GM12891 (cell line): ENCODE measurements around the gene ROMO1.
"Not testable (repeated sequence)": the region's sequence is repeated elsewhere in the genome, so short reads cannot be mapped to it uniquely, and the experiment has no call there.

Experiments
- DNase-seq: peaks from one replicate; pipeline ENCODE4 v3.0.0; 2011; ENCODE audit warnings: low spot score; ENCODE audit not compliant: insufficient read length
- FAIRE-seq: peaks from 2 replicates; lab custom pipeline; 2011; peaks lifted over from hg19 to GRCh38; lab: Jason Lieb, UNC
- PAX5 ChIP-seq: IDR thresholded peaks from 2 replicates; pipeline ENCODE4 v1.6.1; 2011; ENCODE audit warnings: low read length, moderate library complexity, mild to moderate bottlenecking; ENCODE audit not compliant: insufficient read depth, severe bottlenecking
- POLR2A ChIP-seq: IDR thresholded peaks from 2 replicates; pipeline ENCODE4 v1.6.1; 2011; ENCODE audit warnings: low read depth, low read length, control low read depth
- POLR2AphosphoS5 ChIP-seq: IDR thresholded peaks from 2 replicates; pipeline ENCODE4 v1.6.1; 2011; ENCODE audit warnings: low read depth, low read length, control low read depth
- POU2F2 ChIP-seq: IDR thresholded peaks from 2 replicates; pipeline ENCODE4 v1.6.1; 2011; ENCODE audit warnings: low read depth, mild to moderate bottlenecking, control low read depth, low read length, moderate library complexity
- SPI1 ChIP-seq: IDR thresholded peaks from 2 replicates; pipeline ENCODE4 v1.6.1; 2011; ENCODE audit warnings: low read depth, low read length, control low read depth
- TAF1 ChIP-seq: IDR thresholded peaks from 2 replicates; pipeline ENCODE4 v1.6.1; 2011; ENCODE audit warnings: low read depth, low read length, control low read depth

ROMO1 gene

DNA sequence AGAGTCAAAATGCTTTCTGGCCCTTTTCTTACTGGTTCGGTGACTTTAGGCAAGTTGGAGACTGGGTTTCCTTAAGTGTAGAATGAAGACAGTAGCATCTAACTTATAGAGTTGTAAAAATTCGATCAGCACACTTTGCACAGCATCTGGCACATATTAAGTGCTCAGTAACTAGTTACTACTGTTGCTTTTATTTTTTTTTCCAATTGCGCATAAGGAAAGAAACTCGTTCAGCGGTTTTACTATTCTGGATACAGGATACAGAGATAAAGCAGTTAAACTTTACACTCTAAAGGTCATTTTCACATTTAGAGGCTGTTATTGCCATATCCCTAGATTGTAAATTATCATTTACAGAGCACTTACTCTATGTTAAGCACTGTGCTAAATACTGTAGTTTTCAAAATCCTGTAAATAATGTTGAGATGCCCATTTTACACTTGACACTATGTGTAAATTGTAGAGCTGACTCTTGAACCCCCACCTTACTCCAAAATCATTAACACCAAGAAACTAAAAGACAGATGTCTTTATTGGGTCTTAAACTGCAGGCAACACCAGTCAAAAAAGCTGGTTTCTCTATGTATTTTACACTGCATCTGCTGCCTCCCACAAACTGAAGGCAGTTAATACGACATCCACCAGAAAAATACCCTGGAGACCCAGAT is 886 bp downstream of the ROMO1 start:
- TF ChIP-seq TAF1 (no peak; the same call in 1 of the 2 replicates), POLR2A (no peak)
- DNase-seq, result no peak
- FAIRE-seq, result no peak

DNA sequence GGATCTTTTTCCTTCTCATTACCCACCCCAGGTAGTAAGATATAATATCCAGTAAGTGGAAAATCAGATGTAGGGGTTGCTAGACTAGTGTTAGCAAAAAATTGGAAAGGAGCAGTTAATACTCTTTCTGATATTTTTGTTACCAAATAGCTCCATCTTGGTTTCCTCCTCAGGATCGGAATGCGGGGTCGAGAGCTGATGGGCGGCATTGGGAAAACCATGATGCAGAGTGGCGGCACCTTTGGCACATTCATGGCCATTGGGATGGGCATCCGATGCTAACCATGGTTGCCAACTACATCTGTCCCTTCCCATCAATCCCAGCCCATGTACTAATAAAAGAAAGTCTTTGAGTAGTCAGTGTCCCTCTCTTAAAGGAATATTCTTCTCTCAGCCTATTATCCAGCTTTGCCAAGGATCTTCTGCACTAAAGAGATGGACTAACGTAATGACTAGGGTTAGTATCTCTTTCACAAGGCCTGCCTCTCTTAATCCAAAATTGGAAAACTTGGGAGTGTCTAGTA is 1.5 kb downstream of the ROMO1 start:
- DNase-seq (no peak), FAIRE-seq (no peak)
- TF ChIP-seq PAX5, result no peak
- TF ChIP-seq POLR2AphosphoS5, result no peak
- TF ChIP-seq TAF1, result no peak
- TF ChIP-seq POLR2A, result no peak
- no peak for TF ChIP-seq POU2F2
- TF ChIP-seq SPI1, result no peak

DNA sequence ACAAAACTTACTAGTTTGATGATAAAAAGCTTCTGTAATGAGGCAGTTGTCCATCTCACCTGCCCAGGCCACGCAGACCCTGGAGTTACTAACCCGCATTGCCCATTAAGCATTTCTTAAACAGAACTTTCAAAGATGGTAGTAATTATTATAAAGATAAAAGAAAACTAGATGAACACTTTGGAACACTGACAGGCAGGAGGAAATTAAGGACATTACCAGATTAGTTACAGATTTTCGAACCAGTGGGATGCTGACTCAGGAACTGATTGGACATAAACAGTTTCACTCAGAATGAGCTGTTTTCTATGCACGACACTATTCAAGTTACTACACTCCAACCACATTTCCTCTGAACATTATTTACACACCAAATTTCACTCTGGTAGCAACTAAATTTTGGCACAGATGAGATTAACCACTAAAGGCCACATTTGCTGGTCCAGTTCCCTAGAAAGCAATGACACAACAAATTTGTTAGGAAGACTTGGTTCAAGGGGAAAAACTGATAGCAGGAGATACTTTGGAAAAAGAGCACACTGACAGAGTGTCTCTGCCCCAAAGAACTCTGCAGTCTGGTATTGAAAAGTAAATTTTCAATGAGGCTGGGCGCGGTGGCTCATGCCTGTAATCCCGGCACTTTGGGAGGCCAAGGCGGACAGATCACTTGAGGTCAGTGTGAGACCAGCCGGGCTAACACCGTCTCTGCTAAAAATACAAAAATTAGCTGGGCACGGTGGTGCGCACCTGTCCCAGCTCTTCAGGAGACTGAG is 3.0 kb downstream of the ROMO1 start:
- FAIRE-seq (no peak), DNase-seq (no peak)
- TF ChIP-seq POLR2A (no peak; the same call in 1 of the 2 replicates), POU2F2 (peak; percentile 61; the same call in 1 of the 2 replicates), POLR2AphosphoS5 (peak; percentile 77)

DNA sequence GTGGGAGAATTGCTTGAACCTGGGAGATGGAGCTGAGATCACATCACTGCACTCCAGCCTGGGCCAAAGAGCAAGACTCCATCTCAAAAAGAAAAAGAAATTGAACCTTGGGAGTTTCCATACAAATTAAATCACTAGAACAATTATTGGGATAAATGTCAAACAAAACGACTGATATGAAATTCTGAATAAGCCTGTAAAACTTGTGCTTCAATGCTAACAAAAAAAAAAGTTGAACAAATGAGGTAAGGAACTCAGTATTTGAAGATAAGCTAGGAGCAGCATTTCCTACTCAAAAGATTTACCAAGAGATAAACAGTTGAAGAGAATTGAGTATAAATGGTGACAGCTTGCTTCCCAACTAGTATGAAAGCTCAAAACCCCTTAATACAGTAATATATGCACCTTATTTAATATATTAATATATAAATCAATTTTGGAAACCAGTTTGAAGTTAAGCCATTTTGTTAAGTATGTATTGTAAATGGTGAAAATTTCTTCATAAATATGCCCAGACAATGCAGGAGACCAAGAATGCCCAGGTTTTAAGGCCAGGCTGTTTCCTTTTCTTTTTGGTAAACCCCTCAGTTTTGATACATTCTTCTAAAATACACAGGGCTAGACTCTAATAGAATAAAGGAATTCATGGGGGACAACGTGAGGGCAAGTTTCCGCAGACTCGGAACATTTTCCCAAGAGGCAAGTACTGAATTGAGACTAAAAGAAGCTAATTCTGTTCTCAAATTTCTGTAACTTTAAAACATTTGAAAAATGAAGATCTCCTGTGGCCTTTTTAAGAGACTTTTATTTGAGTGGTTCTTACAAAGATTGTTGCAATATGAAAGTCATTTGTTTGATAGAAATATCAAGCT is 3.9 kb downstream of the ROMO1 start:
- DNase-seq (no peak), FAIRE-seq (no peak)
- TF ChIP-seq POLR2A, result peak; percentile 40
- no peak for TF ChIP-seq PAX5

DNA sequence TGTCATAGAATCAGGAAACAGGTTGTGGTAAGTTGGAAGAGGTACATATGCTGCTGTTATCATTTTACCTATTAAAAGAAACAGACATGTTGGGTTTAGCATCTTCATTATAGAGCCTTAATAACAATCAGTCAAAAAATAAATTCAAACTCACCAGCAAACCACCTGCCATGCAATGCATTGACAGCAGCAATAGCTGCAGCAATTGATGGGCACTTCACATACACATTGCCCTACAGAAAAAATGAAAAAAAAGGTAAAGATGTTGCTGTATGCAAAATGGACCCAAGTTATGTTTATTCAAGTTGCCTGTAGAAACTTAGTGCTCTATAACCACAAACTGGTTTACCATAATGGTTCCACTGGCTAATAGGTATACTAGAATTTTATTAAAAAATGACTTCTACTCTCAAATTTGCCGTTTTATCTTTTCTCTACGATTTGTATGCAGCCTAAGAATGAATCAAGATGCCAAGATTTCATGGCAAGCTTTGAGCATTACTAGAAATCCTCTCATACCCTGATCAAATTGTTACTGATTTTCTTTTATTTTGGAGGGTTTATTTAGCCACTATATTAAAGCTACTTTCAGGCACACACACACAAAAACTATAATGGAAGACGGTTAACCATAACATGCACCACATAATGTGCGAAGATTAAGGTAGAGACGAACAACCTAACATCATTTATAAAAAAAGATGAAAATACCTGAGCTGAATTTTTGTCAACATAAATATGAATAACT is 5.5 kb downstream of the ROMO1 start:
- DNase-seq (no peak), FAIRE-seq (no peak)
- no peak for TF ChIP-seq PAX5
- TF ChIP-seq SPI1, result no peak
- no peak for TF ChIP-seq TAF1
- TF ChIP-seq POU2F2, result no peak
- no peak for TF ChIP-seq POLR2AphosphoS5
- no peak for TF ChIP-seq POLR2A

DNA sequence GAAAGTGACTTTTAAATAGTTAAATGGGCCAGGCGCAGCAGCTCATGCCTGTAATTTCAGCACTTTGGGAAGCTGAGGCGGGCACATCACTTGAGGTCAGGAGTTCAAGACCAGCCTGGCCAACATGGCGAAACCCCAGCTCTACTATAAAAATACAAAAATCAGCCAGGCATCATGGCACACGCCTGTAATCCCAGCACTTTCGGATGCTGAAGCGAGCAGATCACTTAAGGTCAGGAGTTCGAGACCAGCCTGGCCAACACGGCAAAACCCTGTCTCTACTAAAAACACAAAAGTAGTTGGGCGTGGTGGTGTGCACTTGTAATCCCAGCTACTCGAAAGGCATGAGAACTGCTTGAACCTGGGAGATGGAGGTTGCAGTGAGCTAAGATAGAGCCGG is 6.7 kb downstream of the ROMO1 start:
- not testable (repeated sequence) for DNase-seq, FAIRE-seq

DNA sequence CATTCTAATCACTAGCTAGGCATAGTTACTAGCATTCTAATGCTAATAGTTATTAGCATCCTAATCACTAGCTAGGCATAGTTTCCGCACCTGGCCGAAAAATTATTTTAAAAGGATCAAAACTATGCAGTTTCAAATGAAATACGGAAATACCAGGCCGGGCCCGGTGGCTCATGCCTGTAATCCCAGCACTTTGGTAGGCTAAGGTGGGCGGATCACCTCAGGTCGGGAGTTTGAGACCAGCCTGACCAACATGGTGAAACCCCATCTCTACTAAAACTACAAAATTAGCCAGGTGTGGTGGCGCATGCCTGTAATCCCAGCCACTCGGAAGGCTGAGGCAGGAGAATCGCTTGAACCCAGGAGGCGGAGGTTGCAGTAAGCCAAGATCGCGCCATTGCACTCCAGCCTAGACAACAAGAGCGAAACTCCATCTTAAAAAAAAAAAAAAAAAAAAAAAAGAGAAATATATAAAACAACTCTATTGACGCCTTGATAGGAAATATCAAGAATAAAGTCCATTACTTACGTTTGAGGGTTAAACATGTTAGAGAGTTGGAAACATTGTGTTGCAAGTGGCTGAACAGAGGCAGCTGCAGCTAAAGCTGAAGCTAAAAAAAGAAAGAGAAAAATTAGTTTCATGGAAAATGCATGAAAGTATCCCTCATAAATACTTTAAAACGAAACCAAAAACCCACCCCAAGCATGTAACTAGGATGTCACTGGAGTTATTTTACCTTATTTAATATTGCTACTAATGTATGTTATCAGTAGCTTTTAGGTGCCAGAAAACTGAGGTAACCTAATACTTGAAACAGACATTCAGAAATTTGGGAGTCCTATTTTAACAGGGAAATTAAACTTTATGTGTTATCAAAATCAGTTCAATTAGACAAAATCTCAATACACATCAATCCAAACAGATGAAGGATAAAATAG is 7.7 kb downstream of the ROMO1 start:
- TF ChIP-seq POLR2A, result 0 out of 2 replicates have a peak, but pooled peaks have one; percentile 33
- not testable (repeated sequence) for FAIRE-seq, DNase-seq

DNA sequence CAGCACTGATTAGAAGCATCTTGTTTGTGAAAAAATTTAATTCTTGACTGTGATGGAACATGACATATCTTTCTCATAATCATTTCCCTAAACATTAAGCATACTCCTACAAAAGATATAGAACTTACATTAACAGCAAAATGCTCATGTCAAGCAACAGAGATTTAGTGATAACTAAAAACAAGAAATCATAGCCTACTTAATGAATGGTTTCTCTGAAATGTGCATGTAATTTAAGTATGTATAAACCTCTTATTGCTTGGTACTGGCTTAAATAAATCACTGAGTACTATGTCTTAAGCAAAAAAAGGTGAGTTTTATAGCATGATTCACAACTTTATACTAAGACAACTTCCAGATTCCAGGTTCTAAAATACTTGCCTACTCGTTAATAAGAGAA is 9.3 kb downstream of the ROMO1 start:
- FAIRE-seq (no peak), DNase-seq (no peak)
- TF ChIP-seq POLR2A (no peak), POU2F2 (no peak), POLR2AphosphoS5 (no peak), PAX5 (no peak), TAF1 (no peak), SPI1 (no peak)

DNA sequence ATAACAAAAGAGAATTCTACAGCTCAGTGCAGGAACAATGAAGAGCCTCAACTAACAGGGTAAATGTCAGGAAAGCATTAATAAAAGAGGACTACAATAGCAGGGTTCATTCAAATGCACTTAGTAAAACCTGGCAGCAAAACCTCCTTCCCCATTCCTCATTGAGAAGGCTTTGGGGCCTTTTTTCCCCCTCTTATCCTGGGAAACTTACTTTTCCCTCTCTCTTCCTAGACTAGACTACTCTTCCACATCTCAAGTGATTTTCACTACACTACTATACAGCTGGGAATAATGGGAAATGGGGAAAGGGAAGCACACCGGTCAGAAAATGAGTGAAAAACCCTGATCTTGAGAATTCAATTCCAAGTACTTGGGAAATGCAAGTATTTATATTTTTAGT is 10.1 kb downstream of the ROMO1 start:
- TF ChIP-seq TAF1 (no peak), POLR2AphosphoS5 (peak; percentile 72)
- FAIRE-seq, result no peak
- DNase-seq, result no peak
